HG03571 (cell line): ENCODE results near the gene KIAA1210.
"Not testable (repeated sequence)": the region's sequence is repeated elsewhere in the genome, so short reads cannot be mapped to it uniquely, and the experiment has no call there.

Experiments
- ATAC-seq: cut with Tn5 transposase; IDR thresholded peaks from one replicate; pipeline ENCODE4 v1.9.1; 2021; ENCODE audit not compliant: unreplicated experiment

KIAA1210 gene

GRCh38 chrX:119040432-119040831, 87.2 kb downstream of the KIAA1210 start:
- no peak for ATAC-seq

- no peak for ATAC-seq
Observed at GRCh38 chrX:119036107-119037029, 91.2 kb downstream of the KIAA1210 start.

- no peak for ATAC-seq
Observed at GRCh38 chrX:119030990-119031389, 96.6 kb downstream of the KIAA1210 start.

DNA sequence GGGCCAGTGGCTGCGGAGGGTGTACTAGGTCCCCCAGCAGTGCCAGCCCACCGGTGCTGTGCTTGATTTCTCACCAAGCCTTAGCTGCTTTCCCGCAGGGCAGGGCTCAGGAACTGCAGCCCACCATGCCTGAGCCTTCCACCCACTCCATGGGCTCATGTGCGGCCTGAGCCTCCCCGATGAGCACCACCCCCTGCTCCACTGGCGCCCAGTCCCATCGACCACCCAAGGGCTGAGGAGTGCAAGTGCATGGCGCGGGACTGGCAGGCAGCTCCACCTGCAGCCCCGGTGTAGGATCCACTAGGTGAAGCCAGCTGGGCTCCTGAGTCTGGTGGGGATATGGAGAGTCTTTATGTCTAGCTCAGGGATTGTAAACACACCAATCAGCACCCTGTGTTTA, 98.0 kb downstream of the KIAA1210 start:
- not testable (repeated sequence) for ATAC-seq

- ATAC-seq: no peak
Observed at GRCh38 chrX:119028733-119029330, 98.8 kb downstream of the KIAA1210 start.
